Forelimb muscle (tissue), 1 donor: Measurements from ENCODE around the gene ARHGAP30. TPM values are rescaled to one million over a fixed set of nuclear protein-coding genes. Genes with fewer than 3 reads are reported as not detected.

Source experiments
- DNase-seq: peaks from one replicate; pipeline ENCODE4 v3.0.0-alpha.2; 2013; ENCODE audit warnings: low read depth
- polyA plus RNA-seq: library from polyadenylated mRNA; unstranded; fragments of 120-200 nt; gene quantifications from one replicate; pipeline ENCODE4 v1.2.1, GENCODE V29; 2013; ENCODE audit not compliant: insufficient read length

ARHGAP30 gene
- polyA plus RNA-seq, 1 donor: 2.4 TPM

GRCh38 chr1:161013131-161013487 lies 56.6 kb downstream of the ARHGAP30 start:
- DNase-seq: no peak

GRCh38 chr1:161012420-161012819 lies 57.3 kb downstream of the ARHGAP30 start:
- no peak for DNase-seq

GRCh38 chr1:161009602-161010211 lies 60.0 kb downstream of the ARHGAP30 start:
- no peak for DNase-seq

- no peak for DNase-seq
These were observed 60.7 kb downstream of the ARHGAP30 start for GRCh38 chr1:161008869-161009510.

- DNase-seq: no peak
These were observed 62.3 kb downstream of the ARHGAP30 start for GRCh38 chr1:161007369-161007768.

- no peak for DNase-seq
These were observed 63.1 kb downstream of the ARHGAP30 start for GRCh38 chr1:161006563-161006962.

- DNase-seq: no peak
These were observed 68.2 kb downstream of the ARHGAP30 start for GRCh38 chr1:161001525-161001924.

GRCh38 chr1:161000736-161001480 lies 68.8 kb downstream of the ARHGAP30 start:
- no peak for DNase-seq

GRCh38 chr1:160999376-160999775 lies 70.3 kb downstream of the ARHGAP30 start:
- no peak for DNase-seq

GRCh38 chr1:160997323-160998038 lies 72.2 kb downstream of the ARHGAP30 start:
- no peak for DNase-seq

Other genes starting within 250 kb of the ARHGAP30 start
- 0.16 TPM for gene CD244, start 207.0 kb downstream of the ARHGAP30 start, polyA plus RNA-seq
- not detected for gene ITLN1, start 184.7 kb downstream of the ARHGAP30 start, polyA plus RNA-seq
- not detected for gene ITLN2, start 115.1 kb downstream of the ARHGAP30 start, polyA plus RNA-seq
- 11.4 TPM for gene F11R, start 48.7 kb downstream of the ARHGAP30 start, polyA plus RNA-seq
- 23.6 TPM for gene TSTD1, start 30.9 kb downstream of the ARHGAP30 start, polyA plus RNA-seq
- gene USF1, start 23.9 kb downstream of the ARHGAP30 start, polyA plus RNA-seq: 33.5 TPM
- 0.09 TPM for gene NECTIN4, start 19.7 kb upstream of the ARHGAP30 start, polyA plus RNA-seq
- gene KLHDC9, start 28.5 kb upstream of the ARHGAP30 start, polyA plus RNA-seq: 0.57 TPM
- 68.4 TPM for gene PFDN2, start 48.1 kb upstream of the ARHGAP30 start, polyA plus RNA-seq
- gene NIT1, start 48.2 kb upstream of the ARHGAP30 start, polyA plus RNA-seq: 32.7 TPM
- gene DEDD, start 62.8 kb upstream of the ARHGAP30 start, polyA plus RNA-seq: 47.1 TPM
- gene UFC1, start 84.1 kb upstream of the ARHGAP30 start, polyA plus RNA-seq: 98.9 TPM
- 26.6 TPM for gene USP21, start 89.6 kb upstream of the ARHGAP30 start, polyA plus RNA-seq
- 18.2 TPM for gene PPOX, start 96.5 kb upstream of the ARHGAP30 start, polyA plus RNA-seq
- 22.2 TPM for gene B4GALT3, start 107.6 kb upstream of the ARHGAP30 start, polyA plus RNA-seq
- gene ADAMTS4, start 129.2 kb upstream of the ARHGAP30 start, polyA plus RNA-seq: 11.8 TPM
- gene NDUFS2, start 132.5 kb upstream of the ARHGAP30 start, polyA plus RNA-seq: 142 TPM
- gene FCER1G, start 145.4 kb upstream of the ARHGAP30 start, polyA plus RNA-seq: 13.2 TPM
- gene APOA2, start 153.7 kb upstream of the ARHGAP30 start, polyA plus RNA-seq: not detected
- gene TOMM40L, start 156.2 kb upstream of the ARHGAP30 start, polyA plus RNA-seq: 9.8 TPM
- 0.83 TPM for gene NR1I3, start 168.3 kb upstream of the ARHGAP30 start, polyA plus RNA-seq
- 0.38 TPM for gene PCP4L1, start 188.9 kb upstream of the ARHGAP30 start, polyA plus RNA-seq
- gene MPZ, start 240.1 kb upstream of the ARHGAP30 start, polyA plus RNA-seq: 12.5 TPM
- gene SDHC, start 244.5 kb upstream of the ARHGAP30 start, polyA plus RNA-seq: 117 TPM